SH-SY5Y (cell line): ENCODE results near the gene SMIM32.

ENCODE experiments used
- GATA2 ChIP-seq: IDR thresholded peaks from 2 replicates; pipeline ENCODE4 v1.6.1; 2011; ENCODE audit warnings: mild to moderate bottlenecking, low read depth, low read length
- GATA3 ChIP-seq: IDR thresholded peaks from 2 replicates; pipeline ENCODE4 v1.6.1; 2011; ENCODE audit warnings: low read depth, mild to moderate bottlenecking, low read length, moderate library complexity

- TF ChIP-seq GATA3 (no peak), GATA2 (no peak)
Measured at GRCh38 chr5:136193322-136193935, 467 bp upstream of the SMIM32 start.
